Limb (tissue), 2 donors: ENCODE results near the gene AGXT.

ENCODE experiments used
- DNase-seq, 2 donors: peaks; one replicate each; pipeline ENCODE4 v3.0.0-alpha.2; 2016; ENCODE audit errors: extremely low spot score in 2 of 2

The AGXT gene

GRCh38 chr2:240869109-240869955 is 708 bp downstream of the AGXT start:
- no peak for DNase-seq

- no peak for DNase-seq
Observed at GRCh38 chr2:240869956-240870875, 1.6 kb downstream of the AGXT start.

- DNase-seq: no peak
Observed at GRCh38 chr2:240871071-240871958, 2.7 kb downstream of the AGXT start.

- no peak for DNase-seq
Observed at GRCh38 chr2:240872317-240873097, 3.9 kb downstream of the AGXT start.

GRCh38 chr2:240873098-240873788 is 4.6 kb downstream of the AGXT start:
- DNase-seq: no peak

- no peak for DNase-seq
Observed at GRCh38 chr2:240873805-240874714, 5.4 kb downstream of the AGXT start.

GRCh38 chr2:240874715-240875227 is 6.1 kb downstream of the AGXT start:
- no peak for DNase-seq

- DNase-seq: no peak
Observed at GRCh38 chr2:240875228-240876034, 6.8 kb downstream of the AGXT start.

- no peak for DNase-seq
Observed at GRCh38 chr2:240876035-240876474, 7.4 kb downstream of the AGXT start.

GRCh38 chr2:240876475-240877251 is 8.0 kb downstream of the AGXT start:
- no peak for DNase-seq

GRCh38 chr2:240877460-240878340 is 9.1 kb downstream of the AGXT start:
- DNase-seq: no peak

GRCh38 chr2:240878341-240878936 is 9.8 kb downstream of the AGXT start:
- no peak for DNase-seq

- DNase-seq: no peak
Observed at GRCh38 chr2:240879105-240879504, 10.5 kb downstream of the AGXT start.

GRCh38 chr2:240881913-240882312 is 13.3 kb downstream of the AGXT start:
- no peak for DNase-seq

GRCh38 chr2:240884221-240884620 is 15.6 kb downstream of the AGXT start:
- DNase-seq: no peak

GRCh38 chr2:240884745-240885144 is 16.1 kb downstream of the AGXT start:
- no peak for DNase-seq
